GM12878 (cell line): Measurements from ENCODE around the gene CILP2. TPM values are rescaled to one million over a fixed set of nuclear protein-coding genes. Genes with fewer than 3 reads are reported as not detected.

Source experiments
- ATAC-seq: fragments of 200-7000 bp; cut with Tn5 transposase; 3 replicates; pipeline ENCODE4 v1.9.1; 2020; ENCODE audit warnings: mild to moderate bottlenecking, moderate library complexity
- BruUV-seq: library from RNA; stranded (reverse); fragments of 400-500 nt; replicated peaks from 2 replicates; lab custom pipeline; 2021; lab: Mats Ljungman, UMichigan
- CTCF ChIA-PET: fragments of 300-600 bp; sonication (Branson Sonifier 250); formaldehyde crosslinking; extraction: SDS; loops from one replicate; lab custom pipeline; 2021; ENCODE audit warnings: inconsistent platforms; lab: Yijun Ruan, JAX
- POLR2A ChIA-PET: fragments of 350-600 bp; formaldehyde crosslinking; extraction: SDS; loops from one replicate; lab custom pipeline; 2021; ENCODE audit warnings: inconsistent platforms; lab: Charles Lee
- RAD21 ChIA-PET: fragments of 300-600 bp; sonication (Branson Sonifier 250); formaldehyde crosslinking; loops from one replicate; lab custom pipeline; 2023; ENCODE audit warnings: antibody characterized with exemption; ENCODE audit not compliant: unreplicated experiment; lab: Charles Lee
- SMC1A ChIA-PET: fragments of 300-600 bp; sonication (Branson Sonifier 250); formaldehyde crosslinking; loops from one replicate; lab custom pipeline; 2023; ENCODE audit not compliant: unreplicated experiment, uncharacterized antibody; lab: Charles Lee
- DNase-seq: peaks from one replicate; pipeline ENCODE4 v3.0.0-alpha.2; 2011; ENCODE audit warnings: low read depth, low spot score
- FAIRE-seq: peaks from 3 replicates; lab custom pipeline; 2011; peaks lifted over from hg19 to GRCh38; lab: Jason Lieb, UNC
- H2AFZ ChIP-seq: 2 replicates; pipeline ENCODE4 v1.6.0; 2011; ENCODE audit warnings: low read depth, low read length, control low read depth; ENCODE audit not compliant: control insufficient read depth
- H3K27ac ChIP-seq: 2 replicates; pipeline ENCODE4 v1.5.1; 2011; ENCODE audit warnings: control low read depth; ENCODE audit not compliant: control insufficient read depth, insufficient read depth
- H3K27me3 ChIP-seq, 2 experiments: replicated peaks in 1 of 2; 2 replicates each; pipeline versions ENCODE4 v1.6.0 to v1.6.1; 2011; ENCODE audit warnings: low read length in 1 of 2; ENCODE audit not compliant: control insufficient read depth in 2 of 2, insufficient read depth in 2 of 2
- H3K36me3 ChIP-seq, 2 experiments: 2 replicates each; pipeline ENCODE4 v1.5.1; 2011; ENCODE audit warnings: low read length in 1 of 2; ENCODE audit not compliant: control insufficient read depth in 2 of 2, insufficient read depth in 2 of 2
- H3K4me1 ChIP-seq: 2 replicates; pipeline ENCODE4 v1.6.1; 2011; ENCODE audit warnings: mild to moderate bottlenecking, low read length, moderate library complexity, mixed read lengths; ENCODE audit not compliant: control insufficient read depth, insufficient read depth
- H3K4me2 ChIP-seq: 2 replicates; pipeline ENCODE4 v1.6.0; 2011; ENCODE audit warnings: control low read depth; ENCODE audit not compliant: control insufficient read depth, insufficient read depth
- H3K4me3 ChIP-seq: fragments of 200-600 bp; sonication (generic); 2 replicates; pipeline ENCODE4 v1.5.1; 2016
- H3K79me2 ChIP-seq: 2 replicates; pipeline ENCODE4 v1.6.0; 2011; ENCODE audit warnings: low read length; ENCODE audit not compliant: control insufficient read depth, insufficient read depth
- H3K9ac ChIP-seq: 2 replicates; pipeline ENCODE4 v1.8.0; 2011; ENCODE audit warnings: low read length, control low read depth, mixed read lengths; ENCODE audit not compliant: control insufficient read depth, insufficient read depth
- H3K9me3 ChIP-seq: replicated peaks from 3 replicates; pipeline ENCODE4 v1.5.1; 2011; ENCODE audit warnings: mild to moderate bottlenecking, low read length; ENCODE audit not compliant: control insufficient read depth, insufficient read depth
- H4K20me1 ChIP-seq: 2 replicates; pipeline ENCODE4 v1.6.0; 2011; ENCODE audit not compliant: control insufficient read depth, insufficient read depth
- SMAD1 ChIP-seq: fragments of 450-650 bp; IDR thresholded peaks from 2 replicates; pipeline ENCODE4 v1.6.1; 2018; ENCODE audit warnings: mild to moderate bottlenecking, low read depth; ENCODE audit not compliant: partially characterized antibody
- SREBF1 ChIP-seq: IDR thresholded peaks from 2 replicates; pipeline ENCODE4 v1.6.1; 2012; ENCODE audit warnings: mild to moderate bottlenecking, low read length
- STAT3 ChIP-seq: IDR thresholded peaks from 2 replicates; pipeline ENCODE4 v1.6.1; 2011; ENCODE audit warnings: low read depth, low read length, improper control_type of control experiment
- TCF12 ChIP-seq: IDR thresholded peaks from 2 replicates; pipeline ENCODE4 v1.6.1; 2011; ENCODE audit warnings: low read depth, mild to moderate bottlenecking, low read length
- ZNF217 ChIP-seq: fragments of 450-650 bp; IDR thresholded peaks from 2 replicates; pipeline ENCODE4 v1.6.1; 2017; ENCODE audit warnings: antibody characterized with exemption, mild to moderate bottlenecking
- ZNF24 ChIP-seq: fragments of 450-650 bp; IDR thresholded peaks from 2 replicates; pipeline ENCODE4 v1.6.1; 2017; ENCODE audit warnings: antibody characterized with exemption, mild to moderate bottlenecking
- WGBS: methylation state at CpG from one replicate; pipeline ENCODE4 v1.1.6; 2016; ENCODE audit warnings: low lambda C conversion rate; ENCODE audit not compliant: insufficient replicate concordance, insufficient coverage; ENCODE audit errors: missing lambda C conversion rate; 5-methylcytosine and 5-hydroxymethylcytosine counted together
- in situ Hi-C: fragments of 300-500 bp; cut with MboI; formaldehyde crosslinking; loops from 9 replicates; pipeline ENCODE4 v1.14.3; 2018; ENCODE audit warnings: mixed read lengths
- intact Hi-C: fragments of 100-400 bp; cut with micrococcal nuclease; formaldehyde crosslinking; loops from one replicate; pipeline ENCODE4 v1.14.2; 2022; ENCODE audit not compliant: unreplicated experiment
- polyA plus RNA-seq, 11 experiments: library from polyadenylated mRNA; depleted of rRNA in 4 of 11; unstranded in 6 of 11; stranded (reverse) in 5 of 11; fragments of >200 nt; fragmentation: Nextera tagmentation in 4 of 11; fragmentation: Illumina TruSeq in 1 of 11; extraction: Ambion mirVana in 4 of 11; extraction: Trizol in 1 of 11; gene quantifications; 1 replicate in 1 of 11; 2 replicates in 10 of 11; pipeline versions ENCODE4 v1.2.1 to v1.2.3, GENCODE V29; 2011 to 2016; ENCODE audit warnings: inconsistent platforms in 2 of 11, missing spikeins in 2 of 11, low read depth in 1 of 11
- total RNA-seq, 4 experiments: library from RNA; depleted of rRNA in 3 of 4; stranded (reverse); fragments of >200 nt in 3 of 4; fragmentation: Illumina TruSeq in 1 of 4; extraction: Trizol in 1 of 4; gene quantifications; 2 replicates each; pipeline versions ENCODE4 v1.2.1 to v1.2.3, GENCODE V29; 2013 to 2021

The CILP2 gene
- total and polyA plus RNA-seq, 10 of the 15 experiments (the other 5 are each of a cell fraction or from before 2014, with no cell fraction given) = 0.05 to 0.08 (median 0.06) TPM; not detected in 6

- H3K9ac ChIP-seq = no peak overlapping the region
- H3K36me3 ChIP-seq = peaks cover 0 to 3% of the 10 kb centered on the region in 2 experiments; a peak in 2 of 4 replicates
- H3K27ac ChIP-seq = no peak overlapping the region
- SMC1A ChIA-PET = no interaction called here
- no peaks in the 10 kb centered on the region; the same call in 2 of the 3 replicates for H3K9me3 ChIP-seq
- CTCF ChIA-PET = interaction anchor here (1.0 kb wide), 1 partner anchor 107 kb away, joined by 3 read pairs; no protein-coding TSS in a partner anchor
- no peak overlapping the region for H2AFZ ChIP-seq
- POLR2A ChIA-PET = no interaction called here
- 82% methylated on average over 51 of the region's 59 CpGs for WGBS
- H3K4me1 ChIP-seq = peaks cover 3% of the 10 kb centered on the region
- H3K4me2 ChIP-seq = no peak overlapping the region
- in situ Hi-C loops (loop anchor here (25.0 kb wide), 4 partner anchors 875 to 1500 kb away; partner anchors contain the start of genes ZNF66 and ZNF737), intact Hi-C loops (no loop called here)
- H4K20me1 ChIP-seq = no peaks in the 10 kb centered on the region
- no peak overlapping the region for H3K4me3 ChIP-seq
- FAIRE-seq (no peak), DNase-seq (no peak), ATAC-seq (no peak)
- RAD21 ChIA-PET = no interaction called here
- peaks cover 0 to 3% of the 10 kb centered on the region in 2 experiments; a peak in 1 of 4 replicates for H3K27me3 ChIP-seq
- BruUV-seq = no TSS peak
- no peaks in the 10 kb centered on the region for H3K79me2 ChIP-seq
- no peak for TF ChIP-seq SMAD1
- TF ChIP-seq ZNF24 = no peak
- no peak for TF ChIP-seq ZNF217
- no peak for TF ChIP-seq SREBF1
- no peak for TF ChIP-seq TCF12
- TF ChIP-seq STAT3 = no peak
Measured at GRCh38 chr19:19537075-19538048, 703 bp upstream of the CILP2 start.
